Measurements from ENCODE around the gene OCA2. TPM values are rescaled to one million over a fixed set of nuclear protein-coding genes. Genes with fewer than 3 reads are reported as not detected.
"Not testable (repeated sequence)": the region's sequence is repeated elsewhere in the genome, so short reads cannot be mapped to it uniquely, and the experiment has no call there.

Gene OCA2
- total and polyA plus RNA-seq, 10 donors: 0.39 to 3.0 (median 1.0) TPM

- H3K4me3 ChIP-seq: no peak overlapping the region
- no peaks in the 10 kb centered on the region for H3K36me3 ChIP-seq
- DNase-seq: no peak
- WGBS, 5 donors: 89 to 94% (median 93%) methylated on average over 22 to 23 of the region's 23 CpGs
- H3K4me1 ChIP-seq: no peaks in the 10 kb centered on the region
- H3K27me3 ChIP-seq (replicated peaks in 1 of 7): no peaks in the 10 kb centered on the region
- H3K27ac ChIP-seq: no peak overlapping the region
- no peaks in the 10 kb centered on the region for H3K9me3 ChIP-seq
- intact Hi-C loops (cut with DNase I; ENCODE audit: low total_unique reads): no loop called here
- TF ChIP-seq CTCF (IDR thresholded peaks at IDR 0.05 in 8 of 11, conservative IDR thresholded peaks at IDR 0.05 in 3 of 11) (no peak), POLR2AphosphoS5 (IDR thresholded peaks at IDR 0.05) (no peak), POLR2A (IDR thresholded peaks at IDR 0.05) (no peak)
These were observed 84.4 kb downstream of the OCA2 start for GRCh38 chr15:28014623-28015200.

GRCh38 chr15:28013976-28014375 lies 85.1 kb downstream of the OCA2 start:
- WGBS, 5 donors: 85 to 93% (median 90%) methylated on average over 9 of the region's 9 CpGs
- Histone ChIP-seq H3K9me3 (peaks cover 0 to 4% (median 1%) of the 10 kb centered on the region in 8 donors), H3K4me1 (no peaks in the 10 kb centered on the region), H3K4me3 (no peak overlapping the region), H3K36me3 (no peaks in the 10 kb centered on the region), H3K27ac (no peak overlapping the region), H3K27me3 (replicated peaks in 1 of 7) (no peaks in the 10 kb centered on the region)
- intact Hi-C loops (cut with DNase I; ENCODE audit: low total_unique reads): no loop called here
- no peak for TF ChIP-seq POLR2A (IDR thresholded peaks at IDR 0.05)
- no peak for TF ChIP-seq POLR2AphosphoS5 (IDR thresholded peaks at IDR 0.05)
- TF ChIP-seq CTCF (IDR thresholded peaks at IDR 0.05 in 8 of 11, conservative IDR thresholded peaks at IDR 0.05 in 3 of 11): no peak
- DNase-seq: no peak

- DNase-seq: no peak
- Histone ChIP-seq H3K27ac (no peak overlapping the region), H3K4me3 (no peak overlapping the region), H3K4me1 (no peaks in the 10 kb centered on the region), H3K9me3 (peaks cover 0 to 9% (median 6%) of the 10 kb centered on the region in 8 donors), H3K27me3 (replicated peaks in 1 of 7) (no peaks in the 10 kb centered on the region), H3K36me3 (no peaks in the 10 kb centered on the region)
- TF ChIP-seq POLR2A (IDR thresholded peaks at IDR 0.05) (no peak), POLR2AphosphoS5 (IDR thresholded peaks at IDR 0.05) (no peak), CTCF (IDR thresholded peaks at IDR 0.05 in 8 of 11, conservative IDR thresholded peaks at IDR 0.05 in 3 of 11) (no peak)
- 80 to 95% (median 93%) methylated on average over 7 of the region's 7 CpGs for WGBS, 5 donors
- intact Hi-C loops (cut with DNase I; ENCODE audit: low total_unique reads): no loop called here
These were observed 85.6 kb downstream of the OCA2 start for GRCh38 chr15:28013480-28013879.

- no peaks in the 10 kb centered on the region for H3K4me1 ChIP-seq
- WGBS, 5 donors: 87 to 92% (median 91%) methylated on average over 4 of the region's 4 CpGs
- DNase-seq: no peak
- H3K9me3 ChIP-seq: peaks cover 0 to 10% (median 8%) of the 10 kb centered on the region in 8 donors
- no peak overlapping the region for H3K4me3 ChIP-seq
- no peak overlapping the region for H3K27ac ChIP-seq
- intact Hi-C loops (cut with DNase I; ENCODE audit: low total_unique reads): no loop called here
- no peaks in the 10 kb centered on the region for H3K27me3 ChIP-seq (replicated peaks in 1 of 7)
- TF ChIP-seq POLR2AphosphoS5 (IDR thresholded peaks at IDR 0.05) (no peak), CTCF (IDR thresholded peaks at IDR 0.05 in 8 of 11, conservative IDR thresholded peaks at IDR 0.05 in 3 of 11) (no peak), POLR2A (IDR thresholded peaks at IDR 0.05) (no peak)
- no peaks in the 10 kb centered on the region for H3K36me3 ChIP-seq
These were observed 86.9 kb downstream of the OCA2 start for GRCh38 chr15:28012231-28012630.

- H3K9me3 ChIP-seq: peaks cover 0 to 17% (median 8%) of the 10 kb centered on the region in 8 donors
- H3K27me3 ChIP-seq (replicated peaks in 1 of 7); DNase-seq; intact Hi-C loops (cut with DNase I; ENCODE audit: low total_unique reads); H3K4me3 ChIP-seq; H3K27ac ChIP-seq; H3K36me3 ChIP-seq; H3K4me1 ChIP-seq: not testable (repeated sequence)
- 85 to 99% (median 89%) methylated on average over 2 of the region's 2 CpGs for WGBS, 5 donors
These were observed 90.9 kb downstream of the OCA2 start for GRCh38 chr15:28008175-28008574.
